Breast epithelium (tissue), 3 donors: ENCODE measurements around the gene SSR4.

Source experiments
- POLR2A ChIP-seq: fragments of 450-650 bp; IDR thresholded peaks from one replicate; pipeline ENCODE4 v1.6.1; 2016; ENCODE audit warnings: antibody characterized with exemption, mild to moderate bottlenecking, moderate library complexity
- TF ChIP-seq, protein P1 (sequence below), 3 donors: fragments of 450-650 bp; IDR thresholded peaks; one replicate each; pipeline ENCODE4 v1.5.1; 2016 to 2017; ENCODE audit warnings: antibody characterized with exemption in 3 of 3, mild to moderate bottlenecking in 3 of 3, moderate library complexity in 3 of 3

GRCh38 chrX:153827903-153828302 is 33.4 kb downstream of the SSR4 start:
- TF ChIP-seq, protein P1, sequence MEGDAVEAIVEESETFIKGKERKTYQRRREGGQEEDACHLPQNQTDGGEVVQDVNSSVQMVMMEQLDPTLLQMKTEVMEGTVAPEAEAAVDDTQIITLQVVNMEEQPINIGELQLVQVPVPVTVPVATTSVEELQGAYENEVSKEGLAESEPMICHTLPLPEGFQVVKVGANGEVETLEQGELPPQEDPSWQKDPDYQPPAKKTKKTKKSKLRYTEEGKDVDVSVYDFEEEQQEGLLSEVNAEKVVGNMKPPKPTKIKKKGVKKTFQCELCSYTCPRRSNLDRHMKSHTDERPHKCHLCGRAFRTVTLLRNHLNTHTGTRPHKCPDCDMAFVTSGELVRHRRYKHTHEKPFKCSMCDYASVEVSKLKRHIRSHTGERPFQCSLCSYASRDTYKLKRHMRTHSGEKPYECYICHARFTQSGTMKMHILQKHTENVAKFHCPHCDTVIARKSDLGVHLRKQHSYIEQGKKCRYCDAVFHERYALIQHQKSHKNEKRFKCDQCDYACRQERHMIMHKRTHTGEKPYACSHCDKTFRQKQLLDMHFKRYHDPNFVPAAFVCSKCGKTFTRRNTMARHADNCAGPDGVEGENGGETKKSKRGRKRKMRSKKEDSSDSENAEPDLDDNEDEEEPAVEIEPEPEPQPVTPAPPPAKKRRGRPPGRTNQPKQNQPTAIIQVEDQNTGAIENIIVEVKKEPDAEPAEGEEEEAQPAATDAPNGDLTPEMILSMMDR (IDR thresholded peaks at IDR 0.05) = no peak
- TF ChIP-seq POLR2A = no peak
